ENCODE results near the gene MTSS2.

Gene MTSS2

DNA sequence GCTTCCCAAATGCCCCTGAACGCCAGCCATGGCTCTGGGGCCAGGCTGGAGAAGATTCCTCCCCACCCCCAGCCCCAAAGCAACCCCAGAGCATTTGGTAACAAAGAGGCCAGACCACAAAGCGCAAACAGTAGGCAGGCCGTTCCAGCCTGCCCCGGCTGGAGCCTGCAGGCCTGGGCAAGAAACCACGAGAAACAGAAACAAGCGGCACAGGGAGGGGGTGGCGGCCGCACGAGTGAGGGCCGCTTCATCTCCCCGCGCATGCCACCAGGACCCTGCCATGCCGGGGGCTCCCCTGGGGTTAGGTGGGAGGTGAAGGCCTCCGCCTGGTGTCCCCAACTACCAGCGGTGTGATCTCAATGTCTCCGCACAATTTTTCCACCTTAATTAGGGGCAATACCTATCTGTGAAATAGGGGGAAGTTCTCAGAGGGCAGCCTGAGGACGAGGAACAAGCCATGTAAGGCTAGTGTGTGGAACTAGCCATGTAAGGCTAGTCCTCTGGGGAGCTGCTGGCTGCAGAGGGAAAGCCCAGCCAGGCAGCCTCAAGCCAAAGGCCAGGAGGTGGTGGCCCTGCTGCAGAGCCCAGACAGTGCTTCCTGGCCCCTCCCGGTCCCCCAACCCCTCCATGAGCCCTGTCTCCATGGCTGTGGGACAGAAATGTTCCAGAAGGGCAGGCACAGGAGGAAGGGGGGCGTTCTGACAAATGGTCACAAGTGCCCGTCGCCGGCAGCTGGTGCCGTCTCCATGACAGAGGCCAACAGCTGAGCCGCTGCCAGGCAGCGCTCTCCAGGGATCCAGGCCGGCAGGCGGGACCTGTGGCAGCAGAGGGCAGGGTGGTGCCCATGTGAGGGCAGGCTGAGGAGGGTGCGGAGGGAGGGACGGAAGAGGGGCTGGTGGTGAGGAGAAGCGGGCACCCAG, 14.5 kb upstream of the MTSS2 start:
- no peak for DNase-seq (ENCODE audit: low read depth in 2 of 2)

DNA sequence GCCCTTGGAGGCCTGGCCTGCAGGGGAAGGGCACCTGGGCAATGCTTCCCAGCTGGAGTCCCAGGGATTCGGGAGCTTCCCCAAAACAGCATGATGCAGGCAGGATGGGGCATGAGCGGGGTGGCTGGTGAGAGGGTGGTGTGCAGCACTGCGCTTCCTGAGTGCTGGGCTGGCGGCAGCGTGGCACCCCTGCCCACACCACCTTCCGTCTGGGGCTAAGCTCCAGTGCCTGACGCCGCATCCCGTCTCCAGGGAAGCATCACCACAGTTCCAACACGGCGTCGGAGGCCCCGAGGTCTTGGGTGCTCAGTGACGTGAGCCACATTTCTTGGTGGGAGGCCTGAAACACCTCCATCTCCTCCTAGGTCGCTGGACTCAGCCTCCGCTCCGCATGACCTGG, 13.8 kb upstream of the MTSS2 start:
- no peak for DNase-seq (ENCODE audit: low read depth in 2 of 2)

DNA sequence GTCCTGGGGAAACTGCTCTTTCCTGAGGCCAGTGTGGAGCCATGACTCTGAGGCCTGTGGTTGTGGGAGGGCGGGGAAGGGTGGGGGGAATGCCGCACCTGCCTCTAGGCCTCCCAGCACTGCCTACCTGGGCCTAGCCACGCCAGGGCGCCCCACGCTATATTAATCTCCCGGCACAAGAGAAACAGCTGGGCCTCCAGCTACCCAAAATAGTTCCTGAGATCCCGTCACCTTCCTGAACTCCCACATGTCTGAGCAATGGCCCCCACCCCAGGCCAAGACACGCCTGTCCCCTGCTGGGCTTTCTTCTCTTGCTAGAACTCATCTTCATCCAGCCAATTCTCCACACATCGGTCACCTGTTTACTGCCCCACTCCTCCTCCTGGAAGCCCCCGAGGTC, 13.0 kb upstream of the MTSS2 start:
- DNase-seq (ENCODE audit: low read depth in 2 of 2) = no peak

DNA sequence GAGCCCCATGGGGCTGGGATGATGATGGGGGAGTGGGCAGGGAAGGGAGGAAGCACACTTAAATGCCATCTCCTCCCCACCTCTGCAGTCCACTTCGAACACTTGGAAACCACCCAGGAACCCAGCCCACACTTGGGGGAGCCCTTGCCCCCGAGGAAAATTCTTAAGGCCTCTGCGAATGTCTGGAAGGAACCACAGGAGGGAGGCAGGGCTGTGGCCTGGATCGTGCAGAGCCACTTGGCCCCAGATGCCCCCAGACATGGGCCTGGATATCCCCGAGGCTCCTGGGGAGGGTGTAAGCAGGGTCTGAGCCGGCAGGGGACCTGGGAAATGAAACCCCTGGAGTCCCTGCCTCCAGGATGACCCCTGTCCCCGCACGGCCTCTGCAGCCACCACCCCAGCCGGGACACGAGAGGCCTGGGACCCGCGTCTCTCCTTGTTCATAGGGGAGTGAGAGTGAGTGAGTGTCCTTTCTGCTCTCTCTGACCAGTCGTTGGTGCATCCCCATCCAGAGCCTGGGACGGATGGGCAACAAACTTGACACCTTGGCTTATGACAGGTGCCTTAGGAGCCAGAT, 11.8 kb upstream of the MTSS2 start:
- no peak for DNase-seq (ENCODE audit: low read depth in 2 of 2)

DNA sequence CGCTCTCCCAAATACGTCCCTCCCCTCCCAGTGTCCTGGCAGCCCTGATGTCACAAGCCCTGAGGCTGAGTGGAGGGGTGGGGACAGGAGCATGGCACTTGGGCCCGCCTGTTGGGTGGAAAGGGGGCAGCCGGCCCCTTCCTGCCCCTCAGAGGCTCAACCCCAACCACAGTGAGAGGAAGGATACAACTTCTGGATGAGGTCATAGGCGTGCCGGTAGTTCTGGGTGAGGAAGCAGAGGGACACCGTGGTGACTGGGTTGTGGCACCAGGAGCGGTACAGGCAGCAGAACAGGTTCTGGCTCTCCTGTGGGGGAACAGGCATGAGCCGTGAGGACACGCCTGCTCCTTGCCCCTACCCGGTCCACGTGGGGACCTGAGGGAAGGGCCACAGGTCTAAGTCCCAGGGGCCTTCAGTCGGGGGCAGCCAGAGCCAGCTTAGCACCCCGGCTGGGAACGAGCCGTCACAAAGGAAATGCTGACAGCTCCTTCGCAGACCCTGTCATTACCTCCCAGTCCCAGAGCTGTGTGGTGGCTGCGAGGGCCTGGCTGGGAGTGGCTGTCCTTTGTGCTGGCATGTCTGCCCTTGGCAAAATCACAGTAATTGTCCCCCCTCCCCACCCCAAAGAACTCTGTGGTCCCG, 11.2 kb upstream of the MTSS2 start:
- DNase-seq (ENCODE audit: low read depth in 2 of 2) = no peak

DNA sequence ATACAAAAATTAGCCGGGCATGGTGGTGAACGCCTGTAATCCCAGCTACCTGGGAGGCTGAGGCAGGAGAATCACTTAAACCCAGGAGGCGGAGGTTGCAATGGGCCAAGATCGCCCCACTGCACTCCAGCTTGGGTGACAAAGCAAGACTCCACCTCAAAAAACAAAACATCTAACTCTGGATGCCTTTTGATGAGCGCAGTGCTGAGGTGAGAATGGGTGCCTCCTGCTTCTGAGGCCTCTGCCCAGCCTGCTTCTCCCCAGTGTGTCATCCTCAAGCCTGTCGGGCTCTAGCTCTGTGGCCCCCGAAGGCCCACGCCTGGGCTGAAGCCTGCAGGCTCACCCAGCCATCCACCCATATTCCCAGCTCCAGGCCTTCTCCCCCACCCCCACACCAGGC, 10.5 kb upstream of the MTSS2 start:
- no peak for DNase-seq (ENCODE audit: low read depth in 2 of 2)

DNA sequence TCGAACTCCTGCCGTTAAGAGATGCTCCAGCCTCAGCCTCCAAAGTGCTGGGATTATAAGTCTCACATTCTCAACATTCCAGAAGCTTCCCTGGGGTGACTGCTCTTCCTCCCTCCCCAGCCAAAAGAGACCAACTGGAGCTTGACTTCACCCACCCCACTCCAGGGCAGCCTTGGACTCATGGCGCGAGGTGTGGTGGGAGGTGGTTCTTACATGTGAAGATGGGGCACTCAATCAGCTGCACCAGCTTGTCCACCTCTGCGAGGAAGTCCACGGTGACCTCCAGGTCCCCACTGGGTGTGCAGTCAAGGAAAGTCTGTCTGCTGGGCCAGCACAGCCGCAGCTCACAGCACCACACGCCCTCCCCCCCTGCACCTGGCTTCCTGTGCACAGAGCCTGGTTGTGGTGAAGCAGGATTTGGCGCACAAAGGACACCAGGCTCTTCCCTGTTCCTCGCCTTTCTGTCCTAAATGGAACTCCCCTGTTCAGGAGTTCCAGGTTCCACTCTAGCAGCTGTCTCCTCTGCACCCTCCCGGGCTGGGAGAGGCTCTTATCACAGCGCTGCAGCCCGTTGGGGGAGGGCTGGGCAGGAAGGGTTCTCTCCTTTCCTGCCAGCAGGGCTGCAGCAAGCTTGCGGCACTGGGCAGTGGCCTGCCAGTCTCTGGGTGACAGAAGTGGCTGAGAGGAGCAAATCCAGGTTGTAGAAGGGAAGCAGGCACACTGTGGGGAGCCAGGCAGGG, 9.6 kb upstream of the MTSS2 start:
- no peak for DNase-seq (ENCODE audit: low read depth in 2 of 2)

DNA sequence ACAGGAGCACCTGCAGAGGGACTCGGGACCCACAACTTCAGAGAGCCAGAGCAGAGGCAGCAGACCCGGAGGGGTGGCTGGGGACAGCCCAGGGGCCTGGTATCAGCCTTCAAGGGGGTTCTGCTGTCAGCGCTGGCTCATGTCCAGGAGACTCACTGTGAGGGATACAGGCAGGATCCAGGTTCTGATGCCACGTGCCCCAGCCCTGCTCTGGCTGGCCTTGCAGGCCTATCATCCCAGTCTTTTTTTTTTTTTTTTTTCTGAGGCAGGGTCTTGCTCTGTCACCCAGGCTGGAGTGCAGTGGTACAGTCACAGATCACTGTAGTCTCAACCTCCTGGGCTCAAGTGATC, 9.0 kb upstream of the MTSS2 start:
- DNase-seq (ENCODE audit: low read depth in 2 of 2) = no peak

DNA sequence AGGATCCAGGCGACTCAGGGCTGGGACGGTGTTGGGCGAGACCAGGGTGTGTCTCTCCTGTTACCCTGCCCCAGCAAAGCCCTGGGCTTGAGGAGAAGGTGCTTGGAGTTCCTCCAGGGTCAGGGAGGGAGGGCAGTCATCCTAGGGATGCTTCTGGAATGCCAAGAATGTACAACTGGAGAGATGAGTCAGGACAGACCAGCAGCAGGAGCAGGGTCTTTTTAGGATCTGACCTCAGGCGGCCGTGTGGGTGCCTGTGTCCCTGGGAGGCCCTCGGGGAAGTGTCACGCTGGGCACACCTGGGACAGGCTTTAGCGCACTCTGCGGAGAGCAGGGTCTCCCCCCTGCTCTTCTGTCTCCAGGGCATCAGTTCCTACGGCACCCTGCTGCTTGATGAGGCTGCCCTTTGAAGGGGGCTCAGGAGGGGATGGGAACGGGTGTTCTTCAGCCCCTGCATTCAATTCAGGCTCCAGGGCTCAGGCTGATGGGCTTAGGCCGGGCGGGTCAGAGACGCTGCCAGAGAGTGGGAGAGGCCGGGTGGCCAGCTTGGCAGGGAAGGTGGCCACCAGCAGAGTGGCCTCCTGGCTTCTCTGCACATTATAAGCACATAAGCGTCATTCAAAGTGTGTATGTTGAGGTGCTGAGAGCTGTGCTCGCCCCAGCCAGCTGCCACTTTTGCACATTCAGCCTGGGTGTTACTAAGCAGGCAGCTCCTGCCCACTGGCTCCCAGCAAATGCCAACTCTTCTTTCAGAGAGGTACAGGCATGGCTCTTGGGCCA, 8.4 kb upstream of the MTSS2 start:
- peak; percentile 63 to 67 for DNase-seq (ENCODE audit: low read depth in 2 of 2)

DNA sequence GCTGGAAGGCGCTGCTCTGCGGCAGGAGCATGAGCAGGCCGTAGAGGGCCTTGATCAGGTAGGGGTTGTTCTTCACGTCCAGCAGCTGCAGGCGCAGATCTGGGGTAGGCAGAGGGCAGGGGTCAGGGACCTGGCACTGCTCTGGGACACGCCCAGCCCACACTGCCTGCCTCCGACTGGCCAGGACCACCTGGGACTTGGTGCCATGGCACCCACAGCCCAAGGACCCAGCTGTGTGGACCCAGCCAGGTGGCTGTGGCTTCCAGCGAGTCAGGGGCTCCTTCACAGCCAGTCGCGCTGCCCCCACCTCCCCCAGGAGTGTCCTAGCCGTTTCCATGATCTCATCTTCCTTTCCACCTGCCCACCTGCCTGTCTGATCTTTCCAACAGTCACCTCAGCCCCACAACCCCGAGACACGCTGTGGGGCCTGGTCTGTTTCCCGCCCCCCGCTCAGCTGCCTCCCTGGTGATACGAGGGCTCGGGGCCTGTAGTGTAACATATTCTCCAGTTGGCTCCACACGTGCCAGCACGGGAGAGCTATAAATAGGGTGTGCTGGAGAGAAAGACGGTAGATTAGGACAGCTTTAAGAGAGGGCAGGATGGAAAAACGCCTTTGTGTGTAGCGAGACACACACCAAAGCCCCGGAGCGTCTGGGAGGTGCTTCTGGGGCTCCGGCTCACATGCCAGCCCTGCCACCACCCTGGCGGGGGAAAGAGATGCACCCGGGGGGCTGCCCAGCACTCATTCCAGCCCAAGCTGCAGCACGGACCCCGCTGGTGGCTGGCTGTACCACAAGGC, 7.2 kb upstream of the MTSS2 start:
- no peak for DNase-seq (ENCODE audit: low read depth in 2 of 2)

DNA sequence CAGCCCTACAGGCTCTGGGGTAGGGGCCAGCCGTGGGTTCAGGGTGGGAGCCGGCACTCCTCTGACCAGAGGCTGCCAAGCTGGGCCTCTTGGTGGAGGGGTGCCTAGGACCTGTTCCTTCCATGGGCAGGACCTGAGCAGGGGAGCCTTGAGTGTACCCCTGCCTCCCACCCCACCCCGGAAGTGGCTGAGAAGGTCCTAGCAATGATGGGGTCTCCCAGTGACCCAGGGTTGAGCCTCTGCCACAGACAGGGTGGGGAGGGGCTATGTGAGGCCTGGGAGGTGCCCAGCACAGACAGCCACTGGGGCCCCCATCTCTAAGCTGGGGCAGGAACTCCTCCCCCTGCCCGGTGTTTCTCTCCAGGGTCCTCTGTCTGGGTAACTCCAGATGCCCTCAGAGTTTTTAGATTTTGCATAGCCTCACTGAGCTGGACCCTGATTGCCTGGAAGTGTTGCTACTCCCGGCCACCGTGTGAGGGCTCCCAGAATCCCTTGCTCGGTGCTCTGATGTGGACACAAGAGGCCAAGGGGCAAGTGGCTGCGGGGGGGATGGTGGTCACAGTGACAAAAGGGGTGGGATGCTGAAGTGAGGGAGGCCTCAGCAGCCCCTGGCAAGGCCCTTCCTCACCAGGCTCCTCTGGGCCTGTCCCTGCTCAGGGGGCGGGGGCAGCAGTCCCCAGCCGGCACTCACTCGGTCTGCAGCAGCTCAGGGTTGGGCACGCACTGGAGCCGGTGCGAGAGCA, 6.4 kb upstream of the MTSS2 start:
- no peak for DNase-seq (ENCODE audit: low read depth in 2 of 2)

DNA sequence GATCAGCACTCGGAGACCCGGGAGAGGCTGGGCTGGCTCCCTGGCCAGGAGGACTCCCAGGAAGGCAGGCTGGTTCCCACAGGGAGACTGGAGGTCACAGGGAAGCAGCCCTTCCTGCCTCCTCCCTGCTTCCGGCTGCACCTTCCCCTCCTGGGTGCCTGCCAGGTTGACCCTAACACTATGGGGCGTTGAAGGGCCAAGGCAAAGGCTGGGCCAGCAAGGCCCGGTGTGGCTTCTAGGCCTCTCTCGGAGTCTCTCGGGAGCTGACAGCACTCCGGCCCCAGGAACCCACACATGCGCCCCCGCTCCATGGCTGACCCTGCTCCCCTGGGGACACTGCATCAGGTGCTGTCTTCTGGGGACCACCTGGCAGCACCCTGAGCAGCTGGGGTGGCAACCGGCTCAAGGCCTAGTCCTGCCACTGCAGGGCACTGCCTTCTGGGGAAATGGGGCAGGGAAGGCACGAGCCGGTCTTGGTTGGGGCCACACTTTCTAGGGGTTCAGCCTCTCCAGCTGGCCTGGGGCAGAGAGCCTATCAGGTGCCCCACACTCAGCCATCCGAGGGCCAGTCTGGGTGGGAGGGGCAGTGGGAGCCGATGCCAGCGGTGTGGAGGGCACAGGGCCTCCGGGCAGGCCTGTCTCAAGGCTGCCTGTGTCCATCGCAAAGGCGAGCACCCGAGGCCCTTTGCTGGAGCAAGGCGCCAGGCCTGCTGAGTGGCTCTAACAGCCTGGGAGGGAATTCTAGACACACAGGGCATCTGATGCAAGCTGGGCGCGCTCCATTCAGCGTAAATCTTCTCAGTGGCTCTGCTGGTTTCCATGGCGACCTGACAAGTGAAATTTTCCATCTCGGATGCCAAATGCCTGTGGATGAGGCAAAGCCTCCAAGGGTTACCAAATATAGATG, 5.6 kb upstream of the MTSS2 start:
- peak; percentile 96 to 97 for DNase-seq (ENCODE audit: low read depth in 2 of 2)

DNA sequence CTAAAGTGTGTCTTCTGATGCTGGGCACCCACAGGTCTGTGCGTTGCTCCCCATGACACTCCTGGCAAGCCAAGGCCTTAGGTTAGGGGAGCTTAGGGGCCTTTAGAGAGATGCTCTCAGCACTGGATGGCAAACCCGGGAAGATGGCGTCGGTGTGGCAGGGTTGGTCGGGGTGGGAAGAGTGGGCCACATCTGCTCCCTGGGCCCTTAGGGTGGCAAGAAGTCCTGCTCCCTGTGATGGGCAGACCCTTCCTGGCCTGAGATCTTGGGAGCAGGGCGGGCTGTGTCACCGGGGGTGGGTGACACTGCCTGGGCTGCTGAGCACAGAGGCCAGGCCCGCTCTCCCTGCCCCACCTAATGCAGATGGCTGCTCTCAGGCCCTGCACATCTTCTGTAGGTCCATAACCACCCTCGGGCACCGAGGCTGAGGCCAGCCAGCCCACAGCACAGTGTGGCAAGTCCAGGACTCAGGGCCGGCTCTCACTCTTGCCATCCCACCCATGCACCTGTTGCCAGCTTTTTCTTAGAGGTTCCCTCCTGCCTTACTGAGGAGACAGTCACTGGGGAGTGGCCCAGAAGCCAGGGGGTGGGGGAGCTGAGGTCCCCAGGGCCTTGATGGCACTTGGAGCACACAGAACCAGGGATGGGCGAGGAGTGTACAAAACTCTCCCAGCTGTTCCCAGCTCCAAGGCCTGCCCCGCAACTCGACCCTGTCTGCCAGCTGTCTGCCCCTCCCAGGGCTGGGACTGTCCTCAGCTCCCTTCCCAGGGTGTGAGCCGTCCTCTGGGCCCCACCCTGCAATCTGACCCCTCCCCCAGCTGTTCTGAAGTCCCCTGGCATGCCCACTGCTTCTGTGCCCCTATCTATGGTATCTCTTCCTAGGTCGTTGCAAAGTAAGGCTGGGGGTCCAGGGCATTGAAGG, 4.4 kb upstream of the MTSS2 start:
- no peak for DNase-seq (ENCODE audit: low read depth in 2 of 2)

DNA sequence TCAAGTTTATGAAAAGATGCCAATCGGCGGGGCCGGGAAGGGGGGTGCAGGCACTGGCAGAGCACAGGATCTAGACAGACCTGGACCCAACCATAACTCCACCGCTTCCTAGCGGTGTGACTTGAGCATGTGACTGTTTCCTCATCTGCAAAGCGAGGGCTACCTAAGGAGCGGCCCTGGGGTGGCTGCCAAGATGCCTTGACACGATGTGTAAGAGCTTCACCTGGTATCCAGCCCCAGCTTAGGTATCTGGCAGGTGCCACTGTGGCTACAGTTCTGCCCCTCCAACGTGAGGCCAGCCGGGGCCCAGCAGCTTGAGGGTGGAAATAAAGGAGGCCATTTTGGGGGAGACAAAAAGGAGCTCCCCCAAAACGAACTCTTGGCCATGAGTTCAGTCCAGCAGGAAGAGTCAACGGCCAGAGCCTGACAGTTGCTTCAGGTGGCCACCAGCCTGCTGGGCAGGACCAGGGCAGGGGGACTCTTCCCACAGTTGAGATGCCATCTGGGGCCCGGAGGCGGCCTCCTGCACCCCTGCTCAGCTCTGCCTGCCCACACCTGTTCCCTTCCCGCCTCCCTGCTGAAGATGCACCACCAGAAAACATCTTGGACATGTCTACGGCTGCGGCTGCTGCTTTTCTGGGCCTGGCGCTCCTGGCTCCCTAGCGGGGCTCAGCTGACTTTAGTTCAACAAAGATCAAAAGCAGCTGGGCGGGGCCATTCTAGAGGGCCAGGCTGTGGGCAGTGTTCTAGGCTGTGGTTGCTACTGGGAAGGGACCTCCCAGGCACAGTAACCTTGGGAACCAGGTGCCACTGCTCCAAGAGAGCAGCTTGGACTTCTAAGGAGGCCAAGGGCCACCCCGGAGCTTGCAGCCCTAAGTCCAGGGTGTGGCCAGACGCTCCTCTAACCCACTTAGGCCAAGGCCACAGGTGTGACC, 3.4 kb upstream of the MTSS2 start:
- no peak for DNase-seq (ENCODE audit: low read depth in 2 of 2)

DNA sequence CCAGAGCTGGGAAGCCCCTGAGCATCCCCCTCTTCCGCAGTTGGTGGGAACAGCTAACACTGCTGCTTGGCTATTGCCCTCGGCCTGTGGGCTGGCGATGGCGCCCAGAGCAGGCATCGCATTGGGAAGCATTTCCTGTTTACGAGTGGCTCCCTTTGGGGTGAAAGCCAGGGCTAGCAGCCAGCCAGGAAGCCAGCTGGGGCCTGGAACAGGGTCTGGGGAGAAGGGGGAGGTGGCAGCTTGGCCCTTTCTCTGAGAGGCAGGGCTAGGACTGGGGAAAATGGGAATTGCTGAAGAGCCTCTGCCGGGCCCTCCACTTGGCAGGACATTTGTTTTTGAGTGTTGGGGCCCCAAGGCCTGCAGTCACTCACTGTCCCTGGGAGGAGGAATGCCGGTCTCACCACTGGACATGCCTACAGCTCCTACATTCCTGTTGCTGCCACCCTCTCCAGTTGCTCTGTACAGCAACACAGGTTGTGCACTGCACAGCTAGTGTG, 2.4 kb upstream of the MTSS2 start:
- no peak for DNase-seq (ENCODE audit: low read depth in 2 of 2)

DNA sequence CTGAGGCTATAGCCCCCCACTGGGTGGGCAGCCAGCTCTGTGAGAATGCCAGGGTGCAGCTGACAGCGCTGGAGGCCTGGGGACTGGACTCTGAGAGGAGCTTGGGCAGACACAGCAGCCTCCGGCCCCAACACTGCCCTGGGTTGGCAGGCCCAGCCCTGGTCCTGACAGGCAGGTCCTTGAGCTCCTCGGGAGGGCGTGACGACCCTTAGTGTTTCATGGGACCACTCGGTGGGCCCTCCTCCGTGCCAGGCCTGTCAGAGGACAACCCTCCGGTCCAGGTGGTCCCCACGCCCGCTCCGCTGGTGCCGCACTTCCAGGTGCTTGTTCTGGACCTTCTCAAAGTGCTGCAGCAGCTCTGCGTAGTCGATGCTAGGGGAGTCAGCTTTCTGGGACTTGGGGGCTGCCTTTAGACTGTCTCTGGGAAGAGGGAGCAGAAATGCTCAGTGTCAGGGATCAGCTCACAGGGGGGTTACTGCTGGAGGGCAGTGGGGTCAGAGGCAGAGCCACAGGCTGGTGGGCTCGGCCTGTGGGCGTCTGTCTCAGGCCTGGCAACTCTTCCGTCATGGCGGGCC, 1.9 kb upstream of the MTSS2 start:
- DNase-seq (ENCODE audit: low read depth in 2 of 2) = no peak

All from fibroblast of skin of left quadriceps (primary cell).